Measurements from ENCODE around the gene IFT57.
"Not testable (repeated sequence)": the region's sequence is repeated elsewhere in the genome, so short reads cannot be mapped to it uniquely, and the experiment has no call there.

IFT57 gene

GRCh38 chr3:108158251-108158650 is 64.0 kb downstream of the IFT57 start:
- DNase-seq, result no peak

- no peak for DNase-seq
These were observed 65.0 kb downstream of the IFT57 start for GRCh38 chr3:108157273-108157672.

GRCh38 chr3:108156312-108156853 is 65.8 kb downstream of the IFT57 start:
- no peak for DNase-seq

GRCh38 chr3:108155642-108156041 is 66.6 kb downstream of the IFT57 start:
- DNase-seq, result not testable (repeated sequence)

GRCh38 chr3:108153451-108153981 is 68.7 kb downstream of the IFT57 start:
- DNase-seq, result no peak

- no peak for DNase-seq
These were observed 70.0 kb downstream of the IFT57 start for GRCh38 chr3:108152274-108152673.

GRCh38 chr3:108150200-108150599 is 72.0 kb downstream of the IFT57 start:
- no peak for DNase-seq

- DNase-seq, result no peak
These were observed 76.1 kb downstream of the IFT57 start for GRCh38 chr3:108146139-108146538.

- no peak for DNase-seq
These were observed 76.6 kb downstream of the IFT57 start for GRCh38 chr3:108145578-108145977.

- DNase-seq, result no peak
These were observed 84.8 kb downstream of the IFT57 start for GRCh38 chr3:108137460-108137814.

- no peak for DNase-seq
These were observed 85.4 kb downstream of the IFT57 start for GRCh38 chr3:108136561-108137459.

GRCh38 chr3:108134555-108134880 is 87.7 kb downstream of the IFT57 start:
- DNase-seq, result no peak

GRCh38 chr3:108133858-108134554 is 88.2 kb downstream of the IFT57 start:
- no peak for DNase-seq

GRCh38 chr3:108133048-108133369 is 89.2 kb downstream of the IFT57 start:
- DNase-seq, result no peak

- no peak for DNase-seq
These were observed 90.6 kb downstream of the IFT57 start for GRCh38 chr3:108131475-108132134.

- DNase-seq, result no peak
These were observed 91.3 kb downstream of the IFT57 start for GRCh38 chr3:108130701-108131474.

- no peak for DNase-seq
These were observed 92.0 kb downstream of the IFT57 start for GRCh38 chr3:108130236-108130635.

GRCh38 chr3:108127301-108127988 is 94.8 kb downstream of the IFT57 start:
- DNase-seq, result no peak

- no peak for DNase-seq
These were observed 95.9 kb downstream of the IFT57 start for GRCh38 chr3:108126348-108126747.

- peak; percentile 55 for DNase-seq
These were observed 96.6 kb downstream of the IFT57 start for GRCh38 chr3:108125550-108126071.

GRCh38 chr3:108125153-108125543 is 97.1 kb downstream of the IFT57 start:
- no peak for DNase-seq
